Panc1 (cell line): ENCODE measurements around the gene ASXL1.

Source experiments
- TF ChIP-seq, protein P1 (sequence below): fragments of 450-650 bp; IDR thresholded peaks from 2 replicates; pipeline ENCODE4 v1.5.1; 2017; ENCODE audit warnings: mild to moderate bottlenecking
- TF ChIP-seq, protein P2 (sequence below), 2 experiments: IDR thresholded peaks; 2 replicates each; pipeline ENCODE4 v1.6.1; 2011 to 2012; ENCODE audit warnings: low read depth in 2 of 2, control low read depth in 1 of 2, low read length in 1 of 2, mild to moderate bottlenecking in 1 of 2, moderate library complexity in 1 of 2; ENCODE audit not compliant: insufficient read depth in 1 of 2

DNA sequence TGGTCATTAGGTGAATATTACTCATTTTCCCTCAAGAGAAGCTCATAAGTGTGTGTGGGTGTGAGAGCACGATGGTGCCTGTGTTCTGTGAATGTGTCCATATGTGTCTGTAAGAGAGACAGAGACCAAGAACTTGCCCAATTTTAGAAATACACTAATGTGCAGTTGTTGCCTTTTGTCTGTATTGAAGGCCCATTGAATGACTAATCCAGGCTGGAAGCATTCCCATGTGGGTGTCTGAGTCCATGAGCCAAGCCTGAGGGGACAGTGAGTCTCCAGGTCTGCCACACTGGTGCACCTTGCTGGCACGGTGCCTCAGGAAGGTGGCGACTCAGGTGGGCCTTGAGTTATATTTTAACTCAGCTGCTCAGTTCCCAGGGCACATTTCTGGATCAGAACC lies 25.5 kb upstream of the ASXL1 start:
- TF ChIP-seq, protein P1, sequence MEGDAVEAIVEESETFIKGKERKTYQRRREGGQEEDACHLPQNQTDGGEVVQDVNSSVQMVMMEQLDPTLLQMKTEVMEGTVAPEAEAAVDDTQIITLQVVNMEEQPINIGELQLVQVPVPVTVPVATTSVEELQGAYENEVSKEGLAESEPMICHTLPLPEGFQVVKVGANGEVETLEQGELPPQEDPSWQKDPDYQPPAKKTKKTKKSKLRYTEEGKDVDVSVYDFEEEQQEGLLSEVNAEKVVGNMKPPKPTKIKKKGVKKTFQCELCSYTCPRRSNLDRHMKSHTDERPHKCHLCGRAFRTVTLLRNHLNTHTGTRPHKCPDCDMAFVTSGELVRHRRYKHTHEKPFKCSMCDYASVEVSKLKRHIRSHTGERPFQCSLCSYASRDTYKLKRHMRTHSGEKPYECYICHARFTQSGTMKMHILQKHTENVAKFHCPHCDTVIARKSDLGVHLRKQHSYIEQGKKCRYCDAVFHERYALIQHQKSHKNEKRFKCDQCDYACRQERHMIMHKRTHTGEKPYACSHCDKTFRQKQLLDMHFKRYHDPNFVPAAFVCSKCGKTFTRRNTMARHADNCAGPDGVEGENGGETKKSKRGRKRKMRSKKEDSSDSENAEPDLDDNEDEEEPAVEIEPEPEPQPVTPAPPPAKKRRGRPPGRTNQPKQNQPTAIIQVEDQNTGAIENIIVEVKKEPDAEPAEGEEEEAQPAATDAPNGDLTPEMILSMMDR, result no peak
- TF ChIP-seq, protein P2, sequence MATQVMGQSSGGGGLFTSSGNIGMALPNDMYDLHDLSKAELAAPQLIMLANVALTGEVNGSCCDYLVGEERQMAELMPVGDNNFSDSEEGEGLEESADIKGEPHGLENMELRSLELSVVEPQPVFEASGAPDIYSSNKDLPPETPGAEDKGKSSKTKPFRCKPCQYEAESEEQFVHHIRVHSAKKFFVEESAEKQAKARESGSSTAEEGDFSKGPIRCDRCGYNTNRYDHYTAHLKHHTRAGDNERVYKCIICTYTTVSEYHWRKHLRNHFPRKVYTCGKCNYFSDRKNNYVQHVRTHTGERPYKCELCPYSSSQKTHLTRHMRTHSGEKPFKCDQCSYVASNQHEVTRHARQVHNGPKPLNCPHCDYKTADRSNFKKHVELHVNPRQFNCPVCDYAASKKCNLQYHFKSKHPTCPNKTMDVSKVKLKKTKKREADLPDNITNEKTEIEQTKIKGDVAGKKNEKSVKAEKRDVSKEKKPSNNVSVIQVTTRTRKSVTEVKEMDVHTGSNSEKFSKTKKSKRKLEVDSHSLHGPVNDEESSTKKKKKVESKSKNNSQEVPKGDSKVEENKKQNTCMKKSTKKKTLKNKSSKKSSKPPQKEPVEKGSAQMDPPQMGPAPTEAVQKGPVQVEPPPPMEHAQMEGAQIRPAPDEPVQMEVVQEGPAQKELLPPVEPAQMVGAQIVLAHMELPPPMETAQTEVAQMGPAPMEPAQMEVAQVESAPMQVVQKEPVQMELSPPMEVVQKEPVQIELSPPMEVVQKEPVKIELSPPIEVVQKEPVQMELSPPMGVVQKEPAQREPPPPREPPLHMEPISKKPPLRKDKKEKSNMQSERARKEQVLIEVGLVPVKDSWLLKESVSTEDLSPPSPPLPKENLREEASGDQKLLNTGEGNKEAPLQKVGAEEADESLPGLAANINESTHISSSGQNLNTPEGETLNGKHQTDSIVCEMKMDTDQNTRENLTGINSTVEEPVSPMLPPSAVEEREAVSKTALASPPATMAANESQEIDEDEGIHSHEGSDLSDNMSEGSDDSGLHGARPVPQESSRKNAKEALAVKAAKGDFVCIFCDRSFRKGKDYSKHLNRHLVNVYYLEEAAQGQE (IDR thresholded peaks at IDR 0.05; ENCODE audit: insufficient read depth in 1 of 2, low read depth in 2 of 2, low read length in 1 of 2), result no peak
